ENCODE measurements around the gene ASCC1. TPM values are rescaled to one million over a fixed set of nuclear protein-coding genes. Genes with fewer than 3 reads are reported as not detected.

Gene ASCC1
- total and polyA plus RNA-seq, 2 experiments from 2014 or later = 13.7 to 37.2 TPM

DNA sequence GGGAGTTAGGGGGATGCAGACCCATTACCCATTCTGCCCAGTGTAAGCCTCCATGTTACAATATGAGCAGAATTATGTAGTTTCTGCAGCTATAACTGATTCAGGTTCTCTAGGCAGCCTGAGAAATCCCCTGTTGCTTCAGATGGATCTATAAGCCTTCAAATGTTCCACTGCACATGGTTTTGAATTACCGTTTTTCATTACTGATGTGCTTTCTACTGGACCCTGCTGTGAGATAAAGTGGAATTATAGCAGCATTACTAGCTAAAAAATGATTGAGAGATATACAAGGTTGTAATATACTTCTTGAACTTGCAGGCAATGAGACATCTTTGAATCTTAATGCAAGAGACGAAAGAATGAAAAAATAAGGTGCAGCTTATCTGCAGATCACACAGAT, 38.6 kb downstream of the ASCC1 start:
- Histone ChIP-seq H3K9me2 (ENCODE audit: insufficient read depth) (no peaks in the 10 kb centered on the region), H3K4me2 (no peak overlapping the region), H3F3A (replicated peaks; ENCODE audit: low read depth) (0 out of 2 replicates have a peak, but pooled peaks cover 2% of the 10 kb centered on the region), H3K27me3 (ENCODE audit: insufficient read depth) (no peaks in the 10 kb centered on the region), H3K4me1 (ENCODE audit: insufficient read depth) (no peaks in the 10 kb centered on the region), H2AFZ (no peak overlapping the region), H4K20me1 (replicated peaks; ENCODE audit: insufficient read depth) (no peaks in the 10 kb centered on the region; the same call in 1 of the 2 replicates), H3K79me2 (replicated peaks; ENCODE audit: insufficient read depth) (no peaks in the 10 kb centered on the region), H3K27ac (ENCODE audit: low read depth) (no peak overlapping the region), H3K4me3 (no peak overlapping the region), H3K36me3 (ENCODE audit: insufficient read depth) (no peaks in the 10 kb centered on the region)
- H3K27ac Mint-ChIP-seq = no peak overlapping the region
- no peaks in the 10 kb centered on the region for H3K9me3 Mint-ChIP-seq
- H3K27me3 Mint-ChIP-seq (ENCODE audit: insufficient read depth, low read depth, poor library complexity) = no peaks in the 10 kb centered on the region
- DNase-seq (ENCODE audit: low spot score) = no peak
- no peak overlapping the region for H3K4me3 Mint-ChIP-seq
- H3K4me1 Mint-ChIP-seq = no peaks in the 10 kb centered on the region; the same call in 2 of the 3 replicates
- TF ChIP-seq, protein P1, sequence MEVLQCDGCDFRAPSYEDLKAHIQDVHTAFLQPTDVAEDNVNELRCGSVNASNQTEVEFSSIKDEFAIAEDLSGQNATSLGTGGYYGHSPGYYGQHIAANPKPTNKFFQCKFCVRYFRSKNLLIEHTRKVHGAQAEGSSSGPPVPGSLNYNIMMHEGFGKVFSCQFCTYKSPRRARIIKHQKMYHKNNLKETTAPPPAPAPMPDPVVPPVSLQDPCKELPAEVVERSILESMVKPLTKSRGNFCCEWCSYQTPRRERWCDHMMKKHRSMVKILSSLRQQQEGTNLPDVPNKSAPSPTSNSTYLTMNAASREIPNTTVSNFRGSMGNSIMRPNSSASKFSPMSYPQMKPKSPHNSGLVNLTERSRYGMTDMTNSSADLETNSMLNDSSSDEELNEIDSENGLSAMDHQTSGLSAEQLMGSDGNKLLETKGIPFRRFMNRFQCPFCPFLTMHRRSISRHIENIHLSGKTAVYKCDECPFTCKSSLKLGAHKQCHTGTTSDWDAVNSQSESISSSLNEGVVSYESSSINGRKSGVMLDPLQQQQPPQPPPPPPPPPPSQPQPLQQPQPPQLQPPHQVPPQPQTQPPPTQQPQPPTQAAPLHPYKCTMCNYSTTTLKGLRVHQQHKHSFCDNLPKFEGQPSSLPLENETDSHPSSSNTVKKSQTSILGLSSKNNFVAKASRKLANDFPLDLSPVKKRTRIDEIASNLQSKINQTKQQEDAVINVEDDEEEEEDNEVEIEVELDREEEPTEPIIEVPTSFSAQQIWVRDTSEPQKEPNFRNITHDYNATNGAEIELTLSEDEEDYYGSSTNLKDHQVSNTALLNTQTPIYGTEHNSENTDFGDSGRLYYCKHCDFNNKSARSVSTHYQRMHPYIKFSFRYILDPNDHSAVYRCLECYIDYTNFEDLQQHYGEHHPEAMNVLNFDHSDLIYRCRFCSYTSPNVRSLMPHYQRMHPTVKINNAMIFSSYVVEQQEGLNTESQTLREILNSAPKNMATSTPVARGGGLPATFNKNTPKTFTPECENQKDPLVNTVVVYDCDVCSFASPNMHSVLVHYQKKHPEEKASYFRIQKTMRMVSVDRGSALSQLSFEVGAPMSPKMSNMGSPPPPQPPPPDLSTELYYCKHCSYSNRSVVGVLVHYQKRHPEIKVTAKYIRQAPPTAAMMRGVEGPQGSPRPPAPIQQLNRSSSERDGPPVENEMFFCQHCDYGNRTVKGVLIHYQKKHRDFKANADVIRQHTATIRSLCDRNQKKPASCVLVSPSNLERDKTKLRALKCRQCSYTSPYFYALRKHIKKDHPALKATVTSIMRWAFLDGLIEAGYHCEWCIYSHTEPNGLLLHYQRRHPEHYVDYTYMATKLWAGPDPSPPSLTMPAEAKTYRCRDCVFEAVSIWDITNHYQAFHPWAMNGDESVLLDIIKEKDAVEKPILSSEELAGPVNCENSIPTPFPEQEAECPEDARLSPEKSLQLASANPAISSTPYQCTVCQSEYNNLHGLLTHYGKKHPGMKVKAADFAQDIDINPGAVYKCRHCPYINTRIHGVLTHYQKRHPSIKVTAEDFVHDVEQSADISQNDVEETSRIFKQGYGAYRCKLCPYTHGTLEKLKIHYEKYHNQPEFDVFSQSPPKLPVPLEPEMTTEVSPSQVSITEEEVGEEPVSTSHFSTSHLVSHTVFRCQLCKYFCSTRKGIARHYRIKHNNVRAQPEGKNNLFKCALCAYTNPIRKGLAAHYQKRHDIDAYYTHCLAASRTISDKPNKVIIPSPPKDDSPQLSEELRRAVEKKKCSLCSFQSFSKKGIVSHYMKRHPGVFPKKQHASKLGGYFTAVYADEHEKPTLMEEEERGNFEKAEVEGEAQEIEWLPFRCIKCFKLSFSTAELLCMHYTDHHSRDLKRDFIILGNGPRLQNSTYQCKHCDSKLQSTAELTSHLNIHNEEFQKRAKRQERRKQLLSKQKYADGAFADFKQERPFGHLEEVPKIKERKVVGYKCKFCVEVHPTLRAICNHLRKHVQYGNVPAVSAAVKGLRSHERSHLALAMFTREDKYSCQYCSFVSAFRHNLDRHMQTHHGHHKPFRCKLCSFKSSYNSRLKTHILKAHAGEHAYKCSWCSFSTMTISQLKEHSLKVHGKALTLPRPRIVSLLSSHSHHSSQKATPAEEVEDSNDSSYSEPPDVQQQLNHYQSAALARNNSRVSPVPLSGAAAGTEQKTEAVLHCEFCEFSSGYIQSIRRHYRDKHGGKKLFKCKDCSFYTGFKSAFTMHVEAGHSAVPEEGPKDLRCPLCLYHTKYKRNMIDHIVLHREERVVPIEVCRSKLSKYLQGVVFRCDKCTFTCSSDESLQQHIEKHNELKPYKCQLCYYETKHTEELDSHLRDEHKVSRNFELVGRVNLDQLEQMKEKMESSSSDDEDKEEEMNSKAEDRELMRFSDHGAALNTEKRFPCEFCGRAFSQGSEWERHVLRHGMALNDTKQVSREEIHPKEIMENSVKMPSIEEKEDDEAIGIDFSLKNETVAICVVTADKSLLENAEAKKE (CRISPR knock-in tag; IDR thresholded peaks at IDR 0.05) = no peak
- peaks cover 8% of the 10 kb centered on the region; the same call in 2 of the 3 replicates for H3K36me3 Mint-ChIP-seq (ENCODE audit: low read depth)
- ATAC-seq = no peak

DNA sequence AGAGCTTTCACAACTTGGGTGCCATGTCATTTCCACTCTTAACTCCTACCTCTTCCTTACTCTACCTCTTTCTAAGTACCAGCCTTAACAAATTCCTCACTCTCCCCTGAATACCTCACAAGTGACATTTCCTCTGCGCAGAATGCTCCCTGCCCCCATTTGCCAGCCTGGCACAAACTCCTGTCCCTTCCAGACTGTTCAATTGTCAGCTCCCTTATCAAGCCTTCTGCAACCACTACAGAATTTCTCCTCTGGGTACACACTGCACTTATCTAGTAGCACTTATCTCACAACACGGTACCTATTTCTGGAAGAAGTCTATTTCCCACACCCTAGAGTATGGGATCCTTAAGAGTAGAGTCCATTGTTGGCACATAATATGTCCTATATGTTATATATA, 39.4 kb downstream of the ASCC1 start:
- Mint-ChIP-seq H3K36me3 (ENCODE audit: low read depth) (peaks cover under 1% of the 10 kb centered on the region; the same call in 1 of the 3 replicates), H3K27me3 (ENCODE audit: insufficient read depth, low read depth, poor library complexity) (no peaks in the 10 kb centered on the region), H3K4me1 (no peaks in the 10 kb centered on the region; the same call in 2 of the 3 replicates), H3K9me3 (no peaks in the 10 kb centered on the region), H3K4me3 (no peak overlapping the region), H3K27ac (no peak overlapping the region)
- no peaks in the 10 kb centered on the region; the same call in 1 of the 2 replicates for H4K20me1 ChIP-seq (replicated peaks; ENCODE audit: insufficient read depth)
- no peak overlapping the region for H3K4me3 ChIP-seq
- no peak for TF ChIP-seq POLR2AphosphoS5 (IDR thresholded peaks at IDR 0.05; ENCODE audit: low read depth)
- no peak for TF ChIP-seq CTCF (conservative IDR thresholded peaks at IDR 0.05; ENCODE audit: low read depth in 2 of 2)
- no peak for TF ChIP-seq NANOG (IDR thresholded peaks at IDR 0.05; ENCODE audit: borderline replicate concordance)
- TF ChIP-seq CREB1 (CRISPR knock-in tag; IDR thresholded peaks at IDR 0.05; ENCODE audit: low read depth) = no peak
- no peak for TF ChIP-seq JUNB (IDR thresholded peaks at IDR 0.05; ENCODE audit: unreplicated experiment)
- H3K4me2 ChIP-seq = no peak overlapping the region
- DNase-seq (ENCODE audit: low spot score) (no peak), ATAC-seq (no peak)
- H3K27ac ChIP-seq (ENCODE audit: low read depth) = no peak overlapping the region
- no peak overlapping the region for H2AFZ ChIP-seq
- no peaks in the 10 kb centered on the region for H3K4me1 ChIP-seq (ENCODE audit: insufficient read depth)
- H3K9me2 ChIP-seq (ENCODE audit: insufficient read depth) = no peaks in the 10 kb centered on the region
- 0 out of 2 replicates have a peak, but pooled peaks cover 2% of the 10 kb centered on the region for H3F3A ChIP-seq (replicated peaks; ENCODE audit: low read depth)
- no peaks in the 10 kb centered on the region for H3K79me2 ChIP-seq (replicated peaks; ENCODE audit: insufficient read depth)
- H3K36me3 ChIP-seq (ENCODE audit: insufficient read depth) = no peaks in the 10 kb centered on the region
- H3K27me3 ChIP-seq (ENCODE audit: insufficient read depth) = no peaks in the 10 kb centered on the region

Measured in GM23338 (cell line).